Endothelial cell of umbilical vein (primary cell): ENCODE results near the gene TM4SF4. TPM values are rescaled to one million over a fixed set of nuclear protein-coding genes. Genes with fewer than 3 reads are reported as not detected.

ENCODE experiments used
- BruUV-seq: library from RNA; stranded (reverse); fragments of 400-500 nt; replicated peaks from 2 replicates; lab custom pipeline; 2021; lab: Mats Ljungman, UMichigan
- CTCF ChIA-PET: fragments of 300-600, 350-600 bp; sonication (Branson Sonifier 250); formaldehyde crosslinking; loops from one replicate; lab custom pipeline; 2021; ENCODE audit warnings: antibody characterized with exemption, inconsistent platforms; lab: Charles Lee
- POLR2A ChIA-PET: fragments of 300-600, 350-600 bp; sonication (Branson Sonifier 250); formaldehyde crosslinking; loops from one replicate; lab custom pipeline; 2021; ENCODE audit warnings: antibody characterized with exemption, inconsistent platforms; lab: Charles Lee
- DNase-seq: peaks from one replicate; pipeline ENCODE4 v3.0.0-alpha.2; 2011; ENCODE audit warnings: low read depth, low spot score
- FAIRE-seq: peaks from 2 replicates; lab custom pipeline; 2011; peaks lifted over from hg19 to GRCh38; lab: Jason Lieb, UNC
- H2AFZ ChIP-seq: 2 replicates; pipeline ENCODE4 v1.6.0; 2012; ENCODE audit warnings: low read depth, low read length, control low read depth, inconsistent platforms
- H3K27ac ChIP-seq: 2 replicates; pipeline ENCODE4 v1.5.1; 2011; ENCODE audit warnings: low read depth, mild to moderate bottlenecking, control low read depth, low read length, moderate library complexity; ENCODE audit not compliant: insufficient read depth
- H3K27me3 ChIP-seq, 2 experiments: 2 replicates each; pipeline versions ENCODE4 v1.6.0 to v1.6.1; 2011; ENCODE audit warnings: low read length in 2 of 2, mixed read lengths in 1 of 2; ENCODE audit not compliant: control insufficient read depth in 2 of 2, insufficient read depth in 2 of 2
- H3K36me3 ChIP-seq, 2 experiments: 2 replicates in 1 of 2; 3 replicates in 1 of 2; pipeline ENCODE4 v1.5.1; 2011; ENCODE audit warnings: low read length in 2 of 2, mild to moderate bottlenecking in 1 of 2, moderate library complexity in 1 of 2; ENCODE audit not compliant: control insufficient read depth in 2 of 2, insufficient read depth in 2 of 2; ENCODE audit errors: extremely low read depth in 1 of 2
- H3K4me1 ChIP-seq: 3 replicates; pipeline ENCODE4 v1.5.1; 2011; ENCODE audit warnings: mild to moderate bottlenecking, low read length; ENCODE audit not compliant: control insufficient read depth, insufficient read depth; ENCODE audit errors: extremely low read depth
- H3K4me2 ChIP-seq: 2 replicates; pipeline ENCODE4 v1.6.1; 2011; ENCODE audit warnings: low read length, control low read depth, mixed read lengths; ENCODE audit not compliant: insufficient read depth
- H3K4me3 ChIP-seq, 3 experiments: fragments of 200-600 bp in 1 of 3; sonication (generic), shearing (Covaris generic) in 1 of 3; replicated peaks in 1 of 3; 2 replicates each; pipeline ENCODE4 v1.5.1; 2011 to 2016; ENCODE audit warnings: control low read depth in 3 of 3, low read length in 3 of 3, mild to moderate bottlenecking in 2 of 3, inconsistent platforms in 1 of 3, low read depth in 1 of 3, moderate library complexity in 1 of 3; ENCODE audit not compliant: insufficient read depth in 1 of 3
- H3K79me2 ChIP-seq: 2 replicates; pipeline ENCODE4 v1.6.0; 2012; ENCODE audit warnings: low read length, inconsistent platforms; ENCODE audit not compliant: control insufficient read depth, insufficient read depth
- H3K9ac ChIP-seq: replicated peaks from 2 replicates; pipeline ENCODE3; 2011; ENCODE audit warnings: low read length, control low read depth; ENCODE audit not compliant: insufficient read depth; ENCODE audit errors: extremely low read depth
- H3K9me1 ChIP-seq: replicated peaks from 3 replicates; pipeline ENCODE4 v1.6.0; 2011; ENCODE audit warnings: mild to moderate bottlenecking, low read length; ENCODE audit not compliant: control insufficient read depth, insufficient read depth; ENCODE audit errors: extremely low read depth
- H3K9me3 ChIP-seq: replicated peaks from 2 replicates; pipeline ENCODE4 v1.5.1; 2012; ENCODE audit warnings: low read length, inconsistent platforms; ENCODE audit not compliant: control insufficient read depth, insufficient read depth
- H4K20me1 ChIP-seq: replicated peaks from 2 replicates; pipeline ENCODE3; 2011; ENCODE audit warnings: mild to moderate bottlenecking, low read length; ENCODE audit not compliant: control insufficient read depth, insufficient read depth; ENCODE audit errors: extremely low read depth
- EZH2 ChIP-seq: IDR thresholded peaks from 2 replicates; pipeline ENCODE4 v1.6.1; 2012; ENCODE audit warnings: borderline replicate concordance, low read depth, mild to moderate bottlenecking, moderate library complexity, low read length, inconsistent platforms; ENCODE audit not compliant: severe bottlenecking
- FOS ChIP-seq: IDR thresholded peaks from 2 replicates; pipeline ENCODE4 v1.6.1; 2011; ENCODE audit warnings: mild to moderate bottlenecking, low read length, moderate library complexity, borderline replicate concordance; ENCODE audit not compliant: insufficient read depth
- GATA2 ChIP-seq: IDR thresholded peaks from 2 replicates; pipeline ENCODE4 v1.7.0; 2011; ENCODE audit warnings: low read depth, mild to moderate bottlenecking, moderate library complexity, mixed read lengths, low read length; ENCODE audit not compliant: insufficient read length, insufficient read depth
- JUN ChIP-seq: IDR thresholded peaks from 2 replicates; pipeline ENCODE4 v1.6.1; 2011; ENCODE audit warnings: borderline replicate concordance, low read depth; ENCODE audit not compliant: insufficient read length, insufficient read depth
- MYC ChIP-seq: IDR thresholded peaks from one replicate; pipeline ENCODE4 v1.6.1; 2011; ENCODE audit warnings: mild to moderate bottlenecking, low read depth, low read length
- POLR2A ChIP-seq: IDR thresholded peaks from 2 replicates; pipeline ENCODE4 v1.6.1; 2012; ENCODE audit warnings: low read depth, mild to moderate bottlenecking, control low read depth, low read length
- POLR2AphosphoS5 ChIP-seq: IDR thresholded peaks from 2 replicates; pipeline ENCODE4 v1.6.1; 2012; ENCODE audit warnings: low read depth, mild to moderate bottlenecking, control low read depth, low read length, moderate library complexity; ENCODE audit not compliant: insufficient read depth
- dilution Hi-C: fragments of 300-500 bp; cut with MboI; formaldehyde crosslinking; loops from one replicate; pipeline ENCODE4 v1.15.0; 2019; ENCODE audit warnings: low sequenced_read_pairs; ENCODE audit not compliant: extremely low pct_ligation_motif_present
- intact Hi-C: fragments of 100-400 bp; cut with micrococcal nuclease; formaldehyde crosslinking; loops from one replicate; pipeline ENCODE4 v1.10.0; 2022
- polyA plus RNA-seq, 4 experiments: library from polyadenylated mRNA; depleted of rRNA in 3 of 4; stranded (reverse) in 3 of 4; unstranded in 1 of 4; fragments of >200 nt; gene quantifications; 2 replicates each; pipeline versions ENCODE4 v1.2.1 to v1.2.3, GENCODE V29; 2011 to 2012; ENCODE audit warnings: missing spikeins in 1 of 4
- total RNA-seq: library from RNA; stranded (reverse); gene quantifications from 2 replicates; pipeline ENCODE4 v1.2.3, GENCODE V29; 2021
- TF ChIP-seq, protein P1 (sequence below): IDR thresholded peaks from 2 replicates; pipeline ENCODE4 v1.6.1; 2011; ENCODE audit not compliant: insufficient read depth, insufficient read length
- TF ChIP-seq, protein P2 (sequence below), 2 donors: IDR thresholded peaks; 1 replicate in 1 of 2; 2 replicates in 1 of 2; pipeline ENCODE4 v1.5.1; 2011; ENCODE audit warnings: low read length in 2 of 2, mild to moderate bottlenecking in 2 of 2, moderate library complexity in 2 of 2, control low read depth in 1 of 2, inconsistent platforms in 1 of 2, low read depth in 1 of 2; ENCODE audit not compliant: insufficient read depth in 1 of 2; ENCODE audit errors: extremely low read depth in 1 of 2

TM4SF4 gene
- total and polyA plus RNA-seq, 2 donors (not counting 3 experiments of a cell fraction or from before 2014, with no cell fraction given) = not detected

DNA sequence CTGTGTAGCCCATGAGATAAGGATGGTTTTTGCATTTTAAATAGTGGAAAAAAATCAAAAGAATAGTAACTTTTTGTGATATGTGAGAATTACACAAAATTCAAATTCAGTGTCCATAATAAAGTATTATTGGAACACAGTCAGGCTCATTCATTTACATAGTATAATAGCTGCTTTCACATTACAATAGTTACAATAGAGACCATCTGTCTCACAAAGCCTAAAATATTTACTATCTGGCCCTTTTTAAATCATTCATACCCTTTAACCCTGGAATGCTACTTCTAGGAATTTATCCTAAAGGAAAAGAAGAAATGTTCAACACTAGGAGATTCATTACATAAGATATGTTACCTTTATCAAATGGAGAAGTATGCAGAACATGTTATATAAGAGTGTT is 35.5 kb upstream of the TM4SF4 start:
- Histone ChIP-seq H2AFZ (no peak overlapping the region), H3K27ac (no peak overlapping the region), H3K27me3 (no peaks in the 10 kb centered on the region), H3K79me2 (no peaks in the 10 kb centered on the region), H3K9ac (no peak overlapping the region), H3K36me3 (no peaks in the 10 kb centered on the region), H4K20me1 (no peaks in the 10 kb centered on the region), H3K4me2 (no peak overlapping the region), H3K4me3 (no peak overlapping the region), H3K4me1 (peaks cover 13% of the 10 kb centered on the region), H3K9me3 (no peaks in the 10 kb centered on the region), H3K9me1 (no peaks in the 10 kb centered on the region)
- ChIA-PET POLR2A (no interaction called here), CTCF (no interaction called here)
- no peak for TF ChIP-seq POLR2A
- TF ChIP-seq JUN = no peak
- no peak for TF ChIP-seq FOS
- TF ChIP-seq EZH2 = no peak
- intact Hi-C loops = no loop called here
- FAIRE-seq = no peak
- BruUV-seq = no TSS peak
- DNase-seq = no peak
- dilution Hi-C loops = no loop called here

DNA sequence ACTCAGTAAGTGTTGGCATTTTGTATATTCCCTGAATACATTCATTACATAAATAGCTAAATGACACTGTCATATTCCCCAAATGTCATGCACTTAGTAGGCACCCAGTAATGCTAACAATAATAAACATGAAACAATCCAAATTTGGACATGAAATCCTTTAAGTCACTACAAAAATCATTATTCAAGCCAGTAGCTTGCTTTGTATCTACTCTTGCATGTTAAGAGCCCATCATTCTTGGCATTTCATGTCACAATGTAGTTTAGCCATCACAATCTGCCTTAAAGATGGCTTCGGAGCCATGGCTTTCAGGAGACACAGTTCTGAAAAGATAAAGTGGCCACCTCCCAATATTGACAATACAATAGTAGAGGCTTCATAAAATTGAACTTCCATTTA is 32.9 kb upstream of the TM4SF4 start:
- Histone ChIP-seq H2AFZ (no peak overlapping the region), H3K36me3 (no peaks in the 10 kb centered on the region), H3K79me2 (no peaks in the 10 kb centered on the region), H4K20me1 (no peaks in the 10 kb centered on the region), H3K4me3 (no peak overlapping the region), H3K9me1 (no peaks in the 10 kb centered on the region), H3K9me3 (no peaks in the 10 kb centered on the region), H3K27ac (no peak overlapping the region), H3K4me2 (no peak overlapping the region), H3K27me3 (no peaks in the 10 kb centered on the region), H3K9ac (no peak overlapping the region), H3K4me1 (peaks cover 13% of the 10 kb centered on the region)
- TF ChIP-seq FOS = no peak
- TF ChIP-seq POLR2AphosphoS5 = no peak
- no peak for TF ChIP-seq POLR2A
- TF ChIP-seq EZH2 = no peak
- TF ChIP-seq GATA2 = no peak
- TF ChIP-seq, protein P1, sequence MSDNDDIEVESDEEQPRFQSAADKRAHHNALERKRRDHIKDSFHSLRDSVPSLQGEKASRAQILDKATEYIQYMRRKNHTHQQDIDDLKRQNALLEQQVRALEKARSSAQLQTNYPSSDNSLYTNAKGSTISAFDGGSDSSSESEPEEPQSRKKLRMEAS = no peak
- no peak for TF ChIP-seq JUN
- no peak for TF ChIP-seq MYC
- TF ChIP-seq, protein P2, sequence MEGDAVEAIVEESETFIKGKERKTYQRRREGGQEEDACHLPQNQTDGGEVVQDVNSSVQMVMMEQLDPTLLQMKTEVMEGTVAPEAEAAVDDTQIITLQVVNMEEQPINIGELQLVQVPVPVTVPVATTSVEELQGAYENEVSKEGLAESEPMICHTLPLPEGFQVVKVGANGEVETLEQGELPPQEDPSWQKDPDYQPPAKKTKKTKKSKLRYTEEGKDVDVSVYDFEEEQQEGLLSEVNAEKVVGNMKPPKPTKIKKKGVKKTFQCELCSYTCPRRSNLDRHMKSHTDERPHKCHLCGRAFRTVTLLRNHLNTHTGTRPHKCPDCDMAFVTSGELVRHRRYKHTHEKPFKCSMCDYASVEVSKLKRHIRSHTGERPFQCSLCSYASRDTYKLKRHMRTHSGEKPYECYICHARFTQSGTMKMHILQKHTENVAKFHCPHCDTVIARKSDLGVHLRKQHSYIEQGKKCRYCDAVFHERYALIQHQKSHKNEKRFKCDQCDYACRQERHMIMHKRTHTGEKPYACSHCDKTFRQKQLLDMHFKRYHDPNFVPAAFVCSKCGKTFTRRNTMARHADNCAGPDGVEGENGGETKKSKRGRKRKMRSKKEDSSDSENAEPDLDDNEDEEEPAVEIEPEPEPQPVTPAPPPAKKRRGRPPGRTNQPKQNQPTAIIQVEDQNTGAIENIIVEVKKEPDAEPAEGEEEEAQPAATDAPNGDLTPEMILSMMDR (IDR thresholded peaks at IDR 0.05; ENCODE audit: extremely low read depth in 1 of 2, insufficient read depth in 1 of 2, low read depth in 1 of 2, low read length in 2 of 2) = no peak
- intact Hi-C loops (loop anchor here (5.0 kb wide), 1 partner anchor 39 kb away; no protein-coding TSS in a partner anchor), dilution Hi-C loops (no loop called here)
- no peak for DNase-seq
- BruUV-seq = no TSS peak
- FAIRE-seq = no peak
- ChIA-PET CTCF (interaction anchor here (1.5 to 1.7 kb wide), 2 partner anchors 12 to 31 kb away, joined by 3 to 4 read pairs; no protein-coding TSS in a partner anchor), POLR2A (no interaction called here)
